K562 (cell line): ENCODE measurements around the gene KLHL29.

Experiments used
- CREB1 ChIP-seq, 2 experiments: sonication (generic) in 1 of 2; formaldehyde crosslinking in 1 of 2; IDR thresholded peaks; 2 replicates each; pipeline versions ENCODE4 v1.6.1 to v1.8.0; 2012 to 2022; ENCODE audit warnings: inconsistent platforms in 1 of 2, mild to moderate bottlenecking in 1 of 2, missing genetic modification reagents in 1 of 2, moderate library complexity in 1 of 2
- EP300 ChIP-seq: IDR thresholded peaks from 2 replicates; pipeline ENCODE4 v1.6.1; 2012; ENCODE audit warnings: low read length, improper control_type of control experiment
- GABPA ChIP-seq: fragments of 200-800 bp; sonication (Bioruptor generic); conservative IDR thresholded peaks from 2 replicates; pipeline ENCODE4 v1.6.1; 2016; ENCODE audit warnings: low read depth, missing genetic modification characterization, missing compliant biosample characterization
- NCOR1 ChIP-seq: fragments of 450-650 bp; IDR thresholded peaks from 2 replicates; pipeline ENCODE4 v1.6.1; 2016; ENCODE audit warnings: mild to moderate bottlenecking, moderate library complexity
- NR3C1 ChIP-seq: sonication (generic); formaldehyde crosslinking; IDR thresholded peaks from 2 replicates; pipeline ENCODE4 v1.8.1; 2022; ENCODE audit warnings: missing genetic modification reagents
- PHF20 ChIP-seq: fragments of 450-650 bp; IDR thresholded peaks from 2 replicates; pipeline ENCODE4 v1.6.1; 2018; ENCODE audit not compliant: partially characterized antibody
- POLR2AphosphoS5 ChIP-seq: IDR thresholded peaks from 2 replicates; pipeline ENCODE4 v1.6.1; 2011; ENCODE audit warnings: mild to moderate bottlenecking, low read depth, low read length, moderate library complexity; ENCODE audit not compliant: control insufficient read depth, insufficient read depth
- SREBF1 ChIP-seq: fragments of 150-350 bp; IDR thresholded peaks from 2 replicates; pipeline ENCODE4 v1.6.1; 2014; ENCODE audit warnings: antibody characterized with exemption, low read depth, low read length, borderline replicate concordance
- TCF7 ChIP-seq: sonication (generic); IDR thresholded peaks from 2 replicates; pipeline ENCODE4 v1.6.1; 2016; ENCODE audit warnings: antibody characterized with exemption, borderline replicate concordance
- ZNF12 ChIP-seq: sonication (generic); formaldehyde crosslinking; IDR thresholded peaks from 2 replicates; pipeline ENCODE4 v1.4.0; 2020; ENCODE audit warnings: mild to moderate bottlenecking, missing genetic modification reagents
- TF ChIP-seq, protein P1 (sequence below), 2 experiments: fragments of 450-650 bp in 1 of 2; sonication (generic) in 1 of 2; formaldehyde crosslinking; conservative IDR thresholded peaks; 2 replicates each; pipeline versions ENCODE4 v1.4.0 to v1.8.1; 2020 to 2022; ENCODE audit warnings: mild to moderate bottlenecking in 1 of 2, missing genetic modification reagents in 1 of 2
- TF ChIP-seq, protein P2 (sequence below), 3 experiments: IDR thresholded peaks in 2 of 3; conservative IDR thresholded peaks in 1 of 3; 2 replicates each; pipeline ENCODE4 v1.5.1; 2011 to 2012; ENCODE audit warnings: low read length in 3 of 3, mild to moderate bottlenecking in 3 of 3, control low read depth in 2 of 3, improper control_type of control experiment in 1 of 3, inconsistent platforms in 1 of 3, low read depth in 1 of 3, mixed read lengths in 1 of 3, moderate library complexity in 1 of 3; ENCODE audit not compliant: insufficient read depth in 2 of 3
- TF ChIP-seq, protein P3 (sequence below): sonication (generic); formaldehyde crosslinking; IDR thresholded peaks from 2 replicates; pipeline ENCODE4 v1.8.0; 2022; ENCODE audit warnings: mild to moderate bottlenecking, missing genetic modification reagents

DNA sequence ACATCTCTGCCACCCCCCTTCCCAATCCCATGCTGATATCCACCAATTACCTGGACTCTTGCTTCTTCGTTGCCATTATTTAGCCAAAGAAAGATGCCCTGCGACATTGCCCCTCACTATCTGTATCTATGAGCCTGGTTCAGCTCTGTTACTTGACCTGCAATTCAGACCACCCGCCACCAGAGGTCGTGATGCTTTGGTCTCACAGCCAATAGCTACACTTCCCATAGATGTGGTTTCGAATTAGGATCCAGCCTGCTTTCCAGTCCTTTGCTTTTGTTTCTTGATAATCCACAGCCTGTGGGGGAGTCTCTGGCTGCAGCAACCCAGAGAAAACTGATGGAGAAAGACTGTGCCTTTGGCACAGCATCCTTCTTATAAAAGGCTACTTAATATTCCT lies 239.4 kb downstream of the KLHL29 start:
- TF ChIP-seq EP300 (no peak), CREB1 (IDR thresholded peaks at IDR 0.05) (no peak), CREB1 (CRISPR knock-in tag; IDR thresholded peaks at IDR 0.05) (no peak), TCF7 (no peak), ZNF12 (CRISPR knock-in tag) (no peak), SREBF1 (no peak), GABPA (tag) (no peak), PHF20 (no peak), POLR2AphosphoS5 (no peak), NR3C1 (CRISPR knock-in tag) (no peak), NCOR1 (no peak)
- TF ChIP-seq, protein P1, sequence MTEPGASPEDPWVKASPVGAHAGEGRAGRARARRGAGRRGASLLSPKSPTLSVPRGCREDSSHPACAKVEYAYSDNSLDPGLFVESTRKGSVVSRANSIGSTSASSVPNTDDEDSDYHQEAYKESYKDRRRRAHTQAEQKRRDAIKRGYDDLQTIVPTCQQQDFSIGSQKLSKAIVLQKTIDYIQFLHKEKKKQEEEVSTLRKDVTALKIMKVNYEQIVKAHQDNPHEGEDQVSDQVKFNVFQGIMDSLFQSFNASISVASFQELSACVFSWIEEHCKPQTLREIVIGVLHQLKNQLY (CRISPR knock-in tag; conservative IDR thresholded peaks at IDR 0.05): no peak
- TF ChIP-seq, protein P2, sequence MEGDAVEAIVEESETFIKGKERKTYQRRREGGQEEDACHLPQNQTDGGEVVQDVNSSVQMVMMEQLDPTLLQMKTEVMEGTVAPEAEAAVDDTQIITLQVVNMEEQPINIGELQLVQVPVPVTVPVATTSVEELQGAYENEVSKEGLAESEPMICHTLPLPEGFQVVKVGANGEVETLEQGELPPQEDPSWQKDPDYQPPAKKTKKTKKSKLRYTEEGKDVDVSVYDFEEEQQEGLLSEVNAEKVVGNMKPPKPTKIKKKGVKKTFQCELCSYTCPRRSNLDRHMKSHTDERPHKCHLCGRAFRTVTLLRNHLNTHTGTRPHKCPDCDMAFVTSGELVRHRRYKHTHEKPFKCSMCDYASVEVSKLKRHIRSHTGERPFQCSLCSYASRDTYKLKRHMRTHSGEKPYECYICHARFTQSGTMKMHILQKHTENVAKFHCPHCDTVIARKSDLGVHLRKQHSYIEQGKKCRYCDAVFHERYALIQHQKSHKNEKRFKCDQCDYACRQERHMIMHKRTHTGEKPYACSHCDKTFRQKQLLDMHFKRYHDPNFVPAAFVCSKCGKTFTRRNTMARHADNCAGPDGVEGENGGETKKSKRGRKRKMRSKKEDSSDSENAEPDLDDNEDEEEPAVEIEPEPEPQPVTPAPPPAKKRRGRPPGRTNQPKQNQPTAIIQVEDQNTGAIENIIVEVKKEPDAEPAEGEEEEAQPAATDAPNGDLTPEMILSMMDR (IDR thresholded peaks at IDR 0.05 in 2 of 3, conservative IDR thresholded peaks at IDR 0.05 in 1 of 3; ENCODE audit: insufficient read depth in 2 of 3, low read depth in 1 of 3, low read length in 3 of 3): peak; percentile 57 to 75 (median 60)
- TF ChIP-seq, protein P3, sequence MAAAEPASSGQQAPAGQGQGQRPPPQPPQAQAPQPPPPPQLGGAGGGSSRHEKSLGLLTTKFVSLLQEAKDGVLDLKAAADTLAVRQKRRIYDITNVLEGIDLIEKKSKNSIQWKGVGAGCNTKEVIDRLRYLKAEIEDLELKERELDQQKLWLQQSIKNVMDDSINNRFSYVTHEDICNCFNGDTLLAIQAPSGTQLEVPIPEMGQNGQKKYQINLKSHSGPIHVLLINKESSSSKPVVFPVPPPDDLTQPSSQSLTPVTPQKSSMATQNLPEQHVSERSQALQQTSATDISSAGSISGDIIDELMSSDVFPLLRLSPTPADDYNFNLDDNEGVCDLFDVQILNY (CRISPR knock-in tag): no peak
